Activated CD8-positive, alpha-beta T cell treated with anti-CD3 and anti-CD28 coated beads for 36 hours (primary cell): ENCODE data around the gene ZMYND10. TPM values are rescaled to one million over a fixed set of nuclear protein-coding genes. Genes with fewer than 3 reads are reported as not detected.
"Not testable (repeated sequence)": the region's sequence is repeated elsewhere in the genome, so short reads cannot be mapped to it uniquely, and the experiment has no call there.

Experiments used
- ATAC-seq: fragments of 200-7000 bp; cut with Tn5 transposase; one replicate; pipeline ENCODE4 v1.10.0; 2021; ENCODE audit warnings: mild to moderate bottlenecking, moderate library complexity
- CTCF ChIA-PET: fragments of 350-600 bp; sonication (Branson Sonifier 250); formaldehyde crosslinking; loops from one replicate; lab custom pipeline; 2021; ENCODE audit warnings: antibody characterized with exemption; lab: Charles Lee
- POLR2A ChIA-PET: fragments of 350-600 bp; sonication (Branson Sonifier 250); formaldehyde crosslinking; loops from one replicate; lab custom pipeline; 2021; ENCODE audit warnings: antibody characterized with exemption; lab: Charles Lee
- DNase-seq: peaks from one replicate; pipeline ENCODE4 v3.0.0-alpha.2; 2020
- H3K27ac Mint-ChIP-seq: one replicate; pipeline ENCODE4 v1.8.0; 2021; ENCODE audit warnings: mild to moderate bottlenecking, mixed read lengths
- H3K27me3 Mint-ChIP-seq: one replicate; pipeline ENCODE4 v1.8.0; 2021; ENCODE audit warnings: mixed read lengths
- H3K36me3 Mint-ChIP-seq: one replicate; pipeline ENCODE4 v1.8.0; 2021; ENCODE audit warnings: low read depth, mixed read lengths
- H3K4me1 Mint-ChIP-seq: one replicate; pipeline ENCODE4 v1.8.0; 2021; ENCODE audit warnings: low read depth, mixed read lengths
- H3K4me3 Mint-ChIP-seq: one replicate; pipeline ENCODE4 v1.8.0; 2021; ENCODE audit warnings: mild to moderate bottlenecking, moderate library complexity, mixed read lengths
- H3K9me3 Mint-ChIP-seq: one replicate; pipeline ENCODE4 v1.8.0; 2021; ENCODE audit warnings: mixed read lengths
- CTCF ChIP-seq: fragments of 200-600 bp; IDR thresholded peaks from one replicate; pipeline ENCODE4 v1.8.0; 2022; ENCODE audit warnings: antibody characterized with exemption, mild to moderate bottlenecking
- intact Hi-C: fragments of 100-400 bp; cut with micrococcal nuclease; formaldehyde crosslinking; loops from one replicate; pipeline ENCODE4 v1.10.0; 2022
- total RNA-seq, 2 experiments: library from RNA; stranded (reverse); gene quantifications; one replicate each; pipeline ENCODE4 v1.2.3, GENCODE V29; 2021

ZMYND10 gene
- total RNA-seq, 2 experiments from 2014 or later: 1.5 to 2.6 TPM

GRCh38 chr3:50314816-50315215 is 30.7 kb downstream of the ZMYND10 start:
- no peak for ATAC-seq
- Mint-ChIP-seq H3K4me1 (peaks cover 29% of the 10 kb centered on the region), H3K4me3 (no peak overlapping the region), H3K36me3 (peaks cover 2% of the 10 kb centered on the region), H3K27ac (no peak overlapping the region), H3K9me3 (peaks cover under 1% of the 10 kb centered on the region), H3K27me3 (no peaks in the 10 kb centered on the region)
- no peak for DNase-seq
- intact Hi-C loops: no loop called here
- no peak for TF ChIP-seq CTCF
- ChIA-PET POLR2A (interaction anchor here (0.7 to 13.4 kb wide), 3 partner anchors 8 to 22 kb away, joined by 3 to 126 read pairs (median 4); partner anchors contain the start of genes IFRD2 and RASSF1), CTCF (interaction anchor here (1.1 to 2.9 kb wide), 6 partner anchors 9 to 55 kb away, joined by 3 to 12 read pairs (median 3); partner anchors contain the start of genes HYAL3 and NAA80)

- Mint-ChIP-seq H3K27ac (no peak overlapping the region), H3K4me3 (no peak overlapping the region), H3K4me1 (peaks cover 25% of the 10 kb centered on the region), H3K36me3 (peaks cover 4% of the 10 kb centered on the region), H3K9me3 (peaks cover 1% of the 10 kb centered on the region), H3K27me3 (no peaks in the 10 kb centered on the region)
- no peak for TF ChIP-seq CTCF
- ATAC-seq: no peak
- no peak for DNase-seq
- intact Hi-C loops: no loop called here
- ChIA-PET POLR2A (interaction anchor here (1.5 to 13.4 kb wide), 3 partner anchors 15 to 22 kb away, joined by 3 to 126 read pairs (median 4); partner anchors contain the start of genes HYAL3, IFRD2, NAA80 and RASSF1), CTCF (interaction anchor here (1.3 to 2.9 kb wide), 5 partner anchors 9 to 54 kb away, joined by 3 to 12 read pairs (median 3); partner anchors contain the start of genes HYAL3 and NAA80)
These were observed 31.2 kb downstream of the ZMYND10 start for GRCh38 chr3:50314342-50314741.

- peaks cover 15% of the 10 kb centered on the region for H3K4me1 Mint-ChIP-seq
- H3K36me3 Mint-ChIP-seq, CTCF ChIA-PET, H3K27ac Mint-ChIP-seq, DNase-seq, intact Hi-C loops, H3K27me3 Mint-ChIP-seq, H3K4me3 Mint-ChIP-seq, H3K9me3 Mint-ChIP-seq, ATAC-seq, POLR2A ChIA-PET: not testable (repeated sequence)
These were observed 33.5 kb downstream of the ZMYND10 start for GRCh38 chr3:50312041-50312440.

DNA sequence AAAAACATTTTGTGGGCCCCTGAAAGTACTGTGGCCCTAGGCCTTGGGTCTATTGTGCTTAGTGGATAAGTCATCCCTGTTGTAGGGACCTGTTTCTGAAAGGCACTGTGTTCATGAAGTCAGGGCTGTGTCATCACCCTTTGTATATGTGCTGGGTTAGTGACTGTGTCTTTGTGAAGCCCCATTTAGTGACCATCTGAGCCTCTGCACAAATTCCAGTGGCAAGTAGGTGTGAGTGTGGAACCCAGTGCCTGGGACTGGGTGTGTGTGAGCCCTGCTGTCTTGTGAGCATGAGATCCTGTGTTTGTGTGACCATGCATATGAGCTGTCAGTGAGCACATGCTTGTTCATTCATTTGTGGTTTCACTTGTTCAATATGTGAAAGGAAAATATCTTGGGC is 40.9 kb downstream of the ZMYND10 start:
- peaks cover 18% of the 10 kb centered on the region for H3K4me1 Mint-ChIP-seq
- intact Hi-C loops: no loop called here
- peak; percentile 27 for ATAC-seq
- POLR2A ChIA-PET: interaction anchor here (0.6 to 1.6 kb wide), 2 partner anchors 16 to 27 kb away, joined by 3 to 4 read pairs; no protein-coding TSS in a partner anchor
- H3K27ac Mint-ChIP-seq: no peak overlapping the region
- H3K4me3 Mint-ChIP-seq: no peak overlapping the region
- CTCF ChIA-PET: interaction anchor here (1.2 to 1.9 kb wide), 4 partner anchors 16 to 22 kb away, joined by 3 to 5 read pairs (median 4); partner anchors contain the start of gene HYAL2
- H3K9me3 Mint-ChIP-seq: no peaks in the 10 kb centered on the region
- TF ChIP-seq CTCF: no peak
- DNase-seq: no peak
- no peaks in the 10 kb centered on the region for H3K27me3 Mint-ChIP-seq
- peaks cover 4% of the 10 kb centered on the region for H3K36me3 Mint-ChIP-seq

- H3K9me3 Mint-ChIP-seq: no peaks in the 10 kb centered on the region
- ChIA-PET CTCF (interaction anchor here (0.9 to 2.1 kb wide), 2 partner anchors 21 to 108 kb away, joined by 3 to 8 read pairs; no protein-coding TSS in a partner anchor), POLR2A (no interaction called here)
- no peak within 1 kb of the TSS for H3K27ac Mint-ChIP-seq
- no peak for TF ChIP-seq CTCF
- no peak within 1 kb of the TSS for H3K4me3 Mint-ChIP-seq
- no peak for DNase-seq
- intact Hi-C loops: no loop called here
- no peak for ATAC-seq
- peaks cover 19% of the 10 kb centered on the region for H3K4me1 Mint-ChIP-seq
- no peaks in the 10 kb centered on the region for H3K27me3 Mint-ChIP-seq
- H3K36me3 Mint-ChIP-seq: peaks cover 2% of the 10 kb centered on the region
These were observed 42.3 kb downstream of the ZMYND10 start, which contains the start of gene HYAL1 for GRCh38 chr3:50303013-50303815. Gene HYAL1, minus strand, starts transcription at chr3:50303574. Its CDS starts 618 bp downstream, at chr3:50302956.
